ENCODE data around the gene DHPS.
"Not testable (repeated sequence)": the region's sequence is repeated elsewhere in the genome, so short reads cannot be mapped to it uniquely, and the experiment has no call there.

The DHPS gene

GRCh38 chr19:12681074-12681987 is at the start of gene DHPS:
Gene DHPS (minus strand): TSS chr19:12681880. CDS start chr19:12681766, 114 bp downstream.
- peak; percentile 73 to 79 for DNase-seq (ENCODE audit: low read depth in 2 of 2, low spot score in 1 of 2)

- no peak for DNase-seq (ENCODE audit: low read depth in 2 of 2, low spot score in 1 of 2)
Measured at GRCh38 chr19:12731337-12731736, 49.7 kb upstream of the DHPS start.

- no peak for DNase-seq (ENCODE audit: low read depth in 2 of 2, low spot score in 1 of 2)
Measured at GRCh38 chr19:12730064-12730463, 48.4 kb upstream of the DHPS start.

GRCh38 chr19:12727745-12728433 is 46.2 kb upstream of the DHPS start:
- DNase-seq (ENCODE audit: low read depth in 2 of 2, low spot score in 1 of 2): no peak

GRCh38 chr19:12726988-12727316 is 45.3 kb upstream of the DHPS start:
- DNase-seq (ENCODE audit: low read depth in 2 of 2, low spot score in 1 of 2): no peak

- not testable (repeated sequence) for DNase-seq (ENCODE audit: low read depth in 2 of 2, low spot score in 1 of 2)
Measured at GRCh38 chr19:12725612-12726011, 43.9 kb upstream of the DHPS start.

GRCh38 chr19:12723641-12724426 is 42.2 kb upstream of the DHPS start, which contains the start of gene TNPO2:
Gene TNPO2 (minus strand): TSS chr19:12723932. CDS start chr19:12720977, 2,955 bp downstream.
- DNase-seq (ENCODE audit: low read depth in 2 of 2, low spot score in 1 of 2): no peak

GRCh38 chr19:12723381-12723640 is 41.6 kb upstream of the DHPS start:
- no peak for DNase-seq (ENCODE audit: low read depth in 2 of 2, low spot score in 1 of 2)

GRCh38 chr19:12722566-12723380 is 41.1 kb upstream of the DHPS start:
- peak; percentile 76 to 88 for DNase-seq (ENCODE audit: low read depth in 2 of 2, low spot score in 1 of 2)

- DNase-seq (ENCODE audit: low read depth in 2 of 2, low spot score in 1 of 2): no peak
Measured at GRCh38 chr19:12721656-12722565, 40.2 kb upstream of the DHPS start.

- no peak for DNase-seq (ENCODE audit: low read depth in 2 of 2, low spot score in 1 of 2)
Measured at GRCh38 chr19:12720851-12721655, 39.4 kb upstream of the DHPS start.

- DNase-seq (ENCODE audit: low read depth in 2 of 2, low spot score in 1 of 2): no peak
Measured at GRCh38 chr19:12720296-12720695, 38.6 kb upstream of the DHPS start.

GRCh38 chr19:12715929-12716328 is 34.2 kb upstream of the DHPS start:
- no peak for DNase-seq (ENCODE audit: low read depth in 2 of 2, low spot score in 1 of 2)

GRCh38 chr19:12715102-12715501 is 33.4 kb upstream of the DHPS start:
- no peak for DNase-seq (ENCODE audit: low read depth in 2 of 2, low spot score in 1 of 2)

GRCh38 chr19:12713304-12713703 is 31.6 kb upstream of the DHPS start:
- DNase-seq (ENCODE audit: low read depth in 2 of 2, low spot score in 1 of 2): not testable (repeated sequence)

GRCh38 chr19:12712077-12712476 is 30.4 kb upstream of the DHPS start:
- DNase-seq (ENCODE audit: low read depth in 2 of 2, low spot score in 1 of 2): not testable (repeated sequence)

- no peak for DNase-seq (ENCODE audit: low read depth in 2 of 2, low spot score in 1 of 2)
Measured at GRCh38 chr19:12711187-12711586, 29.5 kb upstream of the DHPS start.

GRCh38 chr19:12708641-12709040 is 27.0 kb upstream of the DHPS start:
- DNase-seq (ENCODE audit: low read depth in 2 of 2, low spot score in 1 of 2): no peak

GRCh38 chr19:12706332-12706718 is 24.6 kb upstream of the DHPS start:
- DNase-seq (ENCODE audit: low read depth in 2 of 2, low spot score in 1 of 2): no peak
